HG02852 (cell line): Measurements from ENCODE around the gene SPIN1.

Source experiments
- ATAC-seq: cut with Tn5 transposase; IDR thresholded peaks from one replicate; pipeline ENCODE4 v1.9.1; 2021; ENCODE audit warnings: mild to moderate bottlenecking, moderate library complexity; ENCODE audit not compliant: unreplicated experiment

The SPIN1 gene

DNA sequence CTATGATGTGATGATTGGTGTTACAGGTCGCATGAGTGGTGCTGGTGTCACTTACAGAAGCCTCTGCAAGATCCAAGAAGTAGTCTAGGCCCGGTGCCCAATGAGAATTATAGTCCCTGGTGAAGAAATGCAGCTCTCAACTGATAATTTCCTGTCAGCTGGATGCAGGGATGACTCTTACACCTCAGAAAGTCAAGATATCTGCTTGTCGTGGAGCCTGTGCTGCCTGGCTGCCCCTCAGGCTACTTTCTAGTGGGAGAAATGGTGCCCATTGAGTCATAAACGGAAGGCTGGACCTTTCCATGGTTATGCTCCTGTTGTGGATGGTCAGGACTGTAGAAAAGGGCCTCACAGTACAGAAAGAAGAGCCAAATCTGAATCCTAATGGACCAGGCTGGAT is 99.9 kb downstream of the SPIN1 start:
- ATAC-seq: no peak

DNA sequence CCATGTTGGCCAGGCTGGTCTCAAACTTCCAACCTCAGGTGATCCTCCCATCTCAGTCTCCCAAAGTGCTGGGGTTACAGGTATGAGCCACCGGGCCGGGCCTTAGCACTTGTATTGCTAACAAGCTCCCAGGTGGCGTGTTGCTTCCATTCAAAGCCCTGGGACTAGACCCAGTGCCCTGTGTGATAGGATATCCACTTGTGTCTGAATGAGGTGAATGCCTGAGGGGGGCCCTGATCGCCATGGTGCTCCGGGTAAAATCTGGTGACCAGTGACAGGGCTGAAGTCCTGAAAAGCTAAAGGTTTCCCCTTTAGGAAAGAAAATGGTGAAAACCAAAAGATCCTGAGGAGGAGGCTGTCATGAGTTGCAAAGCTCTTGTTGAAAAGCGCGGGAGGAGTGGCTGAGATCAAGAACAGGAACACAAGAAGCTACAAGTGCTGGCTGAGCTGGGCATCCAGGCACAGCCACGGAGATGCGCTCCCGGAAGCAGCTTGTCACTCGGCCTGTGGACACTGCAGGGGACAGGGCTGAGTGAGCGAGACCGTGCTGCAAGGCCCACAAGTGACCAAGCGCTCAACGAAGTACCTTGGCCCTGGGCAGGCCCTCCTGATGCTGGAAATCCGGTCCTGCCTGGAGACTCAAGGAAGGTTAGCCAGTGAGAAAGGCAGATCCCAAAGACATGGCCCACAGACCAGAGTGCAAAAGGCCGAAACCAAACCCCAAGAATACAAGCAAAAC is 106.9 kb downstream of the SPIN1 start:
- no peak for ATAC-seq

DNA sequence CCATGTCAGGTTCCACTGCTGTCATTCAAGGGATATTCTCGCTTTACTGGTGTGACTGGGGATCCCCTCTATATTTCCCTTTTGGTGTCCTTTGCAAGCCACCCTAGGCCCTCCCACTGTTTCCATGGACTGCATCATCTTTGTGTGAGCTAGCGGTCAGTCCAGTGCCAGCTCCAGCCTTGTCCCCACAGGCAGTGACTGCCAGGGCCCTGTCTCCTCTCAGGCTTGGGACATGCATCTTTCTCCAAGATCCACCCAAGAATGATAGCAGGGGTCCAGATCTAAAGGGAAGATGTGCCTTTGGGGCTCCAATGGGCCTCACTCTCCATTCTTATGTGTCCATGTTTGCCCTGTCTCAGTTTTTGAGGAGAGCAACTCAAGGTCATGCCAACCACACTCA is 109.0 kb downstream of the SPIN1 start:
- no peak for ATAC-seq

DNA sequence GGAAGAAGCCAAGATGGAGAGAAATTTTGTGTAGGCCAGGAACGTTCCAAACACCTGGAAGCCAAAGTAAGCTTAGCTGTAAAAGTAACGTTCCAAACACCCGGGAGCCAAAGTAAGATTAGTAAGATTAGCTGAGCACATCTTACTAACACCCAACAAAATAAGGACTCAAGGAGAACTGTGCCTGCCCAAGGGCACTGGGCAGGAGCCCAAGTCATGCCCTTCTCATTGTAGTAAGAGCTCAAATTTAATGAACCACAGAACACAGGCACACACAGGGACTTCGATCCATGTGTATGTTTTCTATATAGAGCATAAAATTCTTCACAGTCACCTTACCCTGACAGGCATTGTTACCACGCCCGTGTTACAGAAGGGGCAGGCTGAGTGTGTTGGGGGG is 110.6 kb downstream of the SPIN1 start:
- ATAC-seq: no peak

DNA sequence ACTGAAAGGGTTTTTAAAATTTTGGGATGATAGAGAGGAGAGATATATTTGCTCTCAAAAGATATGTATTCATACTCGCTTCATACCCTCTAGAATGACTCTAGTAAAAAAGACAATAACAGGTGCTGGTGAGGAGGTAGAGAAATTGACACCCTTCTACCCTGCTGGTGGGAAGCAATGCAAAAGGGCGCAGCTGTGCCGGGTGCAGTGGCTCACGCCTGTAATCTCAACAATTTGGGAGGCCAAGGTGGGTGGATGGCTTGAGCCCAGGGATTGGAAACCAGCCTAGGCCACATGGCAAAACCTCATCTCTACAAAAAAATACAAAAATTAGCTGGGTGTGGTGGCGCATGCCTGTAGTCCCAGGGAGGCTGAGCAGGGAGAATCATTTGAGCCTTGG is 112.8 kb downstream of the SPIN1 start:
- no peak for ATAC-seq

DNA sequence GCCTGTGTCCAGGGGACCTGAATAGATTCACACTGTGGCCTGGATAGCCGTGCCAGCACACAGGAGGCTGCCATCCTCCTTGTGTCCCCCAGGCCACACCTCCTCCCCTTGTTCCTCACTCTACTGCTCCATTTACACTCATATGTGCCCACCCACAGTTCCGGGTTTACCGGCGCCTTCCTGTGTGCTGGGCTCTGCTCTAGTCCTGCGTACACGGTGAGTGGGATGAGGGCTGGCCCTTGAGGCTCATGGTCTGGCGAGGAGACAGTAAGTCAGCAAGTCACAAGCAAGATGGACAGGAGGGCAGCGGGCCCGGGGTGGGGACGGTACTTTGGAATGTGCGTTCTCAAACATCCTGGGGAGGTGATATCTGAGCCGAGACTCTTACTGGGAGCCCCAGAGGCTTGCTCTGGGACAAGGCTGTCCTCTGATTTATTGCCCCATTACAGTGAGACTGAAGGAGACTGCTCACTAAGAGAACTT is 114.3 kb downstream of the SPIN1 start:
- no peak for ATAC-seq

DNA sequence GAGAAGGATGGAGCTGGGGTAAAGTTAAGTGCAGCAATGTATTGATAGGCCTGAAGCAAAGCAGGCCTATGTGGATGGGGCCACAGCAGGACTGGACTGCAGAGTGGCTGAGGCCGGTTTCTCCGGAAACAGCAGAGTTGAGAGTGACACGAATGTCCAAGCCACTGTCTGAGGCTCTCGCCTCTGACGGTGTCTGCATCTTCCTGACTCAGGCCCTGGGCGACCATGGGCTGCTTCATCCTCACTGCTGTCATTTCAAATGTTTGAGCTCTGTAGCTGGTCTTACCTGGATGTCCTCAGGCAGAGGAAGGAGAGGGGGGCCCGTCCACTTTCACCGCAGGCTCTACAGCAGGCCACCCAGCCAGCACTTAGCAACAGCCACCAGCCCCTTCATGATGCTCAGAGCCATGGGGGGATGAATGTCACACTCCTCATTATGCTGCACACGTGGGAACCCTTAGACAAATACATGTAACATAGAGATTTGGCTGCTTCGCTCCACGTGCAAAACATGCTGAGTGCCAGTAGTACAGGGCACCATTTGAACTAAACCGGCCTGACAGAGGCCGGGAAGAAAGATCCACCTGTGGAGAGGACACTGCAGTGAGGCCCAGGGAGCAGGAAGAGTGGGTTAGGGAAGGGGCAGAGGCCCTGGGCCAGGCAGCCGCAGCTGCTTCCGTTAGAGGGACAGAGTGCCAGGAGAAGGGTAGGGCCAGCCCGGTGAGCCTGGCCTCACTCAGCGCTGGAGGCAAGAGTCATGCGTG is 115.0 kb downstream of the SPIN1 start:
- ATAC-seq: no peak

DNA sequence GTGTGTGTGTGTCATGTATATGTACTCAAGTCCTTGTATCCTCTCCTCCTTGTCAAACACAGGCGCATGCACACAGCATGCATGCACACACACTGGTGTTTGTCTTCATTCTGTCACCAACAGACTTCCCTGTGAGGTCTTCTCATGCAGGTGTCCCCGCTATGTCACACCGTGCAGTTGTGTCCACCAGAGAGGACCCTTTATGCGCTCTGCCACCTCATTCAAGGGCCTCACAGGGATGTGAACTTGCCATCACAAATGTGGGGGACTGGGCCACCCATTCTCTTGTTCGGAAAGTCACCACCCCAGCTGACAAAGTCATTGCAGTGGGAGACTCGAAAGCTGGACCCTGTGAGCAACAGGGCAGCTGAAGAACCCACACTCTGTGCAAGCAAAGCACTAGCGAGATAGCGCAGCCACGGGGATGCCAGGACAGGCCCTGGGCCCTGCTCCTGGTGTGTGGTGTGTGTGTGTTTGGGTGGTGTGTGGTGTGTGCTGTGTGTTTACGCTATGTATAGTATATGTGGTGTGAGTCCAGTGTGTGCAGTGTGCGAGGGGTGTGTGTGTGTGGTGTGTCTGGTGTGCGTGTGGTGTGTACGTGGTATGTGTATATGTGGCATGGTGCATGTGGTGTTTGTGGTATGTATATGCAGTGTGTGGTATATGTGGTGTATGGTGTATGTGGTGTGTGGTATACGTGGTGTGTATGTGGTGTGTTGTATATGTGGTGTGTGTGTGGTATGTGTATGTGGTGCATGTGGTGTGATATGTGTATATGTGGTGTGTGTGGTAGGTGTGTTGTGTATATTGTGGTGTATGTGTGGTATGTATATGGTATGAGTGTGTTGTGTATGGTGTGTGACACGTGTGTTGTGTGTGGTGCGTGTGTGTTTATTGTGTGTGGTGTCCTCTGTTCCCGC is 115.9 kb downstream of the SPIN1 start:
- no peak for ATAC-seq

DNA sequence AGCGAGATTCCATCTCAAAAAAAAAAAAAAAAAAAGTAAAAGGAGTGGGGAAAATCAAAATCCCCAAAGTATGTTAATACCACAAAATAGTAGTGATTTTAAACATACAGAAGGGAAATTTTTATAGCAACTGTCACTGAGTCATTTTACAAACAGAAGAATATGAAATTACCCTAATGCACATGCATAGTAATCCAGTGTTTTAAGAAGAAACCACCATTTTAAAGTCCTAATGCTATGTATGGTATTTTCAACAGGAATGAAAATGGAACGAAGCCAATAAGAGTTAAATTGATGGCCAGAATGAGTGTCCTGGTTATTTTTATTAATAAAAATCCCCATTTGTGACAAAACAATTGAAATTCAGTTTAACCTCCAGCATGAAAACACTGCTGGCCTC is 120.1 kb downstream of the SPIN1 start:
- ATAC-seq: no peak

DNA sequence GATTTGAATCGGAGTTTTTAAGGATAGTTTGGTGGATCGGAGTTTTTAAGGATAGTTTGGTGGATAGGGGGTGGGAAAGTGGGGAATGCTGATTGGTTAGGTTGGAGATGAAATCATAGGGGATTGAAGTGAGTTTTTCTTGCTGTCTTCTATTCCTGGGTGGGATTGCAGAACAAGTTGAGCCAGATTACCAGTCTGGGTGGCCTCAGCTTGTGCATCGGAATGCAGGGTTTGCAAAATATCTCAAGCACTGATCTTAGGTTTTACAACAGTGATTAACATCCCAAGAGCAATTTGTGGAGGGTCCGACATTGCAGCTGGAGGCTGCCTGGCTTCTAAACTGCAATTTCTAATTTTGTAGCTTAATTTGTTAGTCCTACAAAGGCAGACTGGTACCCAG is 123.7 kb downstream of the SPIN1 start:
- no peak for ATAC-seq

DNA sequence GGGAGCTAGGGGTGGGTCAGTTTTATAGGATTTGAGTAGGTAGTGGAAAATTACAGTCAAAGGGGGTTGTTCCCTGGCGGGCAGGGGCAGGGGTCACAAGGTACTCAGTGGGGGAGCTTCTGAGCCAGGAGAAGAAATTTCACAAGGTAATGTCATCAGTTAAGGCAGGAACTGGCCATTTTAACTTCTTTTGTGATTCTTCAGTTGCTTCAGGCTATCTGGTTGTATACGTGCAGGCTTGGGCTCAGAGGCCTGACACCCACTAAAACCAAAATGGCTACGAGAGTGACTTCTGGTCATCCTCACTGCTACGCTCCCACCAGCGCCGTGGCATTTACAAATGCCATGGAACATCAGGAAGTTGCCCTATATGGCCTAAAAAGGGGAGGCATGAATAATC is 126.0 kb downstream of the SPIN1 start:
- ATAC-seq: no peak

DNA sequence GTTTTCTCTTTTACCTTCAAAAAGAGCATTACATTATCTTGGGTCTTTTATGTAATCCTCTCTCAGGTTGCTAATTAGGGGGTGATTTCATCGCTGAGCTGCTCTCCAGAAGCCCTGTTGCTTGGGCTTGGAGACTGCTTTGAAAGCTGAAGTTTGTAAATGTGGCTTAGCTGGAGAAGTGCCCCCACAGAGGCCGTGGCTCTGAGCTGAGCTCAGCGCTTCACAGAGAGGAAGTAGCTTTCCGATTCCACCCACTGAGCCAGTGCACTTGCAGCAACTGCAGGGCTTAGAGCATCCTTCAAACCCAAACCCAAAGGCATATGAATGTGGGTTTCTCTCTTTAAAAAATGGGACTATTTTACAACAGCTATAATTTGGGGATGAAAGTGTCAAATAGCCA is 133.1 kb downstream of the SPIN1 start:
- ATAC-seq: no peak

DNA sequence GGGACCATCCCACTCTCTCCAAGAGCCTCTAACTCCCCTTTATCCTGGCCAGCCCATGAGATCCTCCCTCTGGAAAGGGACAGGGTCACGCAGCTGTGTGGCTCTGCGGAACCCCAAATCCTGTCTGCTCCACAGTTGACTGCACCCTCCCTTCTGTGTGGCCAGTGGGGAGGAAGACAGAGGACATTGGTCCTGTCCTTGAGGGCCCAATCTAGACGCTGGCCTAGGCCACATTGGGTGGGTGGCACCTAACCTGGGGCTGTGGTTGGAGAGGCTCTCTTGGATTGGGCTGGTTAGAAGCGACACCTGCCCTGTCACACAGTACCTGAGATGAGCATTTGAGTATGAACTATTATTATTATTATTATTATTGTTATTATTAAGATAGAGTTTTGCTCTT is 134.1 kb downstream of the SPIN1 start:
- ATAC-seq: no peak

DNA sequence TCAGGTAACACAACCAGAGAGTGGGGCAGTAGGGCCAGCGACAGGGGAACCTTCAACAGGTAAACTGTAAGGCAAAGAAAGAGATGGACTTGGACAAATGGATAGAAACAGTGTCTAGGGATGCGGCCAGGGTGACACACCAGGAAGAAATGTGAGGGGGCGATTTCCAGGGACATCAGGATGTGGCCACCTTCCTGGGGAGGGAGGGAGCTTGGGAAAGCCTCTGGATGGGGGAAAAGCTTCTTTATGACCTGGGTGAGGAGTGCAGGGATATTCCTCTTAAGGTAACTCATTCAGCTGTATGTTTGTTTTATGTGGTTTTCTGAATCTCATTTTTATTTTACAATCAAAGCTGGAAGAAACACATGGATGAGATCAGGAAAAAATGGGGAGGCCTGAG is 134.8 kb downstream of the SPIN1 start:
- no peak for ATAC-seq

DNA sequence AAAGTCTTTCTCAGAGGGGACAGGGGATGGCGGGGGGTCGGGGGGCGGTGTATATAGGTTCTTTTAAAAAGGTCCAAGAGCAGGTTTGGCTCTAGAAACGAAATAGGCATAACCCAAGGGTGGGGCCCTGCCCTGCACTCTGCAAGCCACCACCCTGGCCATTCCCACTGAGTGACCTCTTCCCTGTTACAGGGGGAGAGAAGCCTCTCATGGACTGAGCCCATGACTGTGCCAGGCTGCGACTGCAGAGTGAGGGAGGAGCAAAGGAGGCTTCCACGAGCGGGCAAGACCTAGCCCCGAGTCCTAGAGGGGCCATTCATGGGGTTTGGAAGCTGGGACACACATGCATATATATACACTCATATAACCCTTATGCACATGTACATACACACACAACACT is 136.7 kb downstream of the SPIN1 start:
- ATAC-seq: no peak

DNA sequence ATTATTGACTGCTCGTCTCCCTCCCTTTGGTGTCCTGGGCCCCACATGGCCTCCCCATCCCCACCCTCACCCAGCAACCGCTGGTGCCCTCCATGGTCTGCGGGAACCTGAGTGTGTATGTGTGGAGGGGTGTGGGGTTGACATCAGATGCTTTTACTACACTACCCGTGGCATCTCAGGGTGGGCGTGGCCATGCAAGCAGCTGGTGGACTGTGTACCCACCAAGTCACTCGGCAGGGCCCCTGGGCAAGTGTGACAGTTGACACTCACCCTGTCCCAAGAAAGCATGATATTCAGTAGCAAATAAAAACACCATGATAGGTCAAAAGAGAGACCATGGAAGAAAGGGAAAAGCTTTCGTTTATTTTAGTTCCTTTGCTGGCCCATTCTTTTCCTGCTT is 139.4 kb downstream of the SPIN1 start:
- no peak for ATAC-seq
